Activated naive CD8-positive, alpha-beta T cell (primary cell): ENCODE results near the gene MID1.

ENCODE experiments used
- H3K27ac Mint-ChIP-seq: one replicate; pipeline ENCODE4 v1.8.0; 2021; ENCODE audit warnings: mixed read lengths
- H3K27me3 Mint-ChIP-seq: one replicate; pipeline ENCODE4 v1.8.0; 2021; ENCODE audit warnings: mixed read lengths
- H3K36me3 Mint-ChIP-seq: one replicate; pipeline ENCODE4 v1.8.0; 2021; ENCODE audit warnings: mixed read lengths
- H3K4me1 Mint-ChIP-seq: one replicate; pipeline ENCODE4 v1.8.0; 2021; ENCODE audit warnings: low read depth, mixed read lengths
- H3K4me3 Mint-ChIP-seq: one replicate; pipeline ENCODE4 v1.8.0; 2021; ENCODE audit warnings: mild to moderate bottlenecking, mixed read lengths
- H3K9me3 Mint-ChIP-seq: one replicate; pipeline ENCODE4 v1.8.0; 2021; ENCODE audit warnings: low read depth, mixed read lengths

Gene MID1

DNA sequence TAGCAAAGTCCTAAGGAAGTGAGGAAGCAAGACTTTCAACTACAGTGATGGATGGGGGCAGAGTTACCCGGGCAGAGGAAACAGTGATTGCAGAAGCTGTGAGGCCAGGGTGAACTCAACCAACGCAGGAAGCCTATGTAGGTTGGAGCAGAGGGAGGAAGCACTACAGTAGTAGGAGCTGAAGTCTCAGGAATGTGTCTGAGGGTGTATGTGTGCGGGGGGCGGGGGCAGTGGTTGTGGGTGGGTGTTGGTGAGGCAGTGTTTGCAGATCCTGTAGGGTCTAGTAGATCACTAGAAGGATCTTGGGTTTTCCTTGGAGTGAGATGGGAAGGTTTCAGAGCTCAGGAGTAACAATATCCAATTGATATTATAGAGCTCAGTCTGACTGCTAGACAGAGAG lies 9.9 kb upstream of the MID1 start:
- no peaks in the 10 kb centered on the region for H3K27me3 Mint-ChIP-seq

DNA sequence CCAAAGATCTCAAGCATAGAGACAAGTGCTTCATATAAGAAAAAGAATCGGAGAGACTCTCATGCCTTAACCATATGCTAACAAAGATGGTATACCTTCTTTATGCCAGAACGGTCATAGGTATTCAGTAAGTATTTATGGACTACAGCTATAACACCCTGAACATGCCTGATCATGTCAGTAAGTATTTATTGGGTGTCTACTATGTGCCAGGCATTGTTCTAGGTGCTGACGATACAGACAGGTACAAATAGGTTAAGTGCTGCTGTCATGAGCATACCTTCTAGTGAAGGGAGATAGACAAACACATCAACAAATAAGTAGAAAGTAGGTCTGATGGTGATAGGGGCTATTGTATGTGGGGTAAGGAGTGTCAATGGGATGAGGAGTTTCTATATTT lies 9.5 kb upstream of the MID1 start:
- Mint-ChIP-seq H3K27ac (no peak overlapping the region), H3K36me3 (no peaks in the 10 kb centered on the region), H3K4me3 (no peak overlapping the region), H3K27me3 (no peaks in the 10 kb centered on the region), H3K9me3 (no peaks in the 10 kb centered on the region), H3K4me1 (no peaks in the 10 kb centered on the region)

More for the DNA sequence above, 9.9 kb upstream of the MID1 start:
- Mint-ChIP-seq H3K9me3 (no peaks in the 10 kb centered on the region), H3K27ac (no peak overlapping the region), H3K36me3 (no peaks in the 10 kb centered on the region), H3K4me3 (no peak overlapping the region), H3K4me1 (no peaks in the 10 kb centered on the region)

DNA sequence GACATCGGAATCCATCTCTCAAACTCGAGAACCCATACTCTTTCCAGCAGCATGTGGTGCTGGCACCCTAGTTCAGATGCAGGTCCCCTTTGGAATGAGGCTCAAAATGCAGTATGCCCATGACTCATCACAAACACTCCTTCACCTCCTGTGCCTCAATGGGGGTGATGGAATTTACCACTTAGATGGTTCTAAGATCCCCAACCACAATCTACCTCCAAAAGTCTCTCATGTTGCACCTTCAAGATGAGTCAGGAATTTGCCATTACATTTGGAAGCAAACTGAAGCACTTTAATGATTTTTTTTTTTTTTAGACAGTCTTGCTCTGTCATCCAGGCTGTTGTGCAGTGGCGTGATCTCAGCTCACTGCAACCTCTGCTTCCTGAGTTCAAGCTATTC lies 8.5 kb upstream of the MID1 start:
- no peaks in the 10 kb centered on the region for H3K4me1 Mint-ChIP-seq
- H3K27ac Mint-ChIP-seq, result no peak overlapping the region
- H3K9me3 Mint-ChIP-seq, result no peaks in the 10 kb centered on the region
- no peak overlapping the region for H3K4me3 Mint-ChIP-seq
- no peaks in the 10 kb centered on the region for H3K36me3 Mint-ChIP-seq
- H3K27me3 Mint-ChIP-seq, result no peaks in the 10 kb centered on the region

DNA sequence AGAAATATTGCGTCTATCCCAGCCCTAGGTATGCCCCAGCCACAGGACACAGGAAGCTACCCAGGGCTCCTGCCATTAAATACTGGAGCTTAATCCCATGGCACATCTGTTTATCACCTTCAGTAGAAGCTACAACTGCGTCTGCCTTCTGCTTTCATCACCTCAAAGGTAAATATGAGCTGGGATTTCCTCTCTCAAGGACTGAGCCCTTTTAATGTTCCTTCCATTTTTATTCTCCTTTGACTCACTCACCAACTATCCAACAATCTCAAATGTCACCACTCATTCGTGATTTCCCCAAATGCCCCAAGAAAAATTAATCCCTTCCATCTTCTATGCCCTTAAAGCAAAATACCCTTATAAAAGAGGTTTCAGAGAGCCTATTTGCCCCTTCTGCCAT lies 1.8 kb upstream of the MID1 start:
- Mint-ChIP-seq H3K36me3 (no peaks in the 10 kb centered on the region), H3K27me3 (peaks cover 14% of the 10 kb centered on the region), H3K4me3 (no peak overlapping the region), H3K27ac (no peak overlapping the region), H3K9me3 (no peaks in the 10 kb centered on the region), H3K4me1 (peaks cover 17% of the 10 kb centered on the region)

DNA sequence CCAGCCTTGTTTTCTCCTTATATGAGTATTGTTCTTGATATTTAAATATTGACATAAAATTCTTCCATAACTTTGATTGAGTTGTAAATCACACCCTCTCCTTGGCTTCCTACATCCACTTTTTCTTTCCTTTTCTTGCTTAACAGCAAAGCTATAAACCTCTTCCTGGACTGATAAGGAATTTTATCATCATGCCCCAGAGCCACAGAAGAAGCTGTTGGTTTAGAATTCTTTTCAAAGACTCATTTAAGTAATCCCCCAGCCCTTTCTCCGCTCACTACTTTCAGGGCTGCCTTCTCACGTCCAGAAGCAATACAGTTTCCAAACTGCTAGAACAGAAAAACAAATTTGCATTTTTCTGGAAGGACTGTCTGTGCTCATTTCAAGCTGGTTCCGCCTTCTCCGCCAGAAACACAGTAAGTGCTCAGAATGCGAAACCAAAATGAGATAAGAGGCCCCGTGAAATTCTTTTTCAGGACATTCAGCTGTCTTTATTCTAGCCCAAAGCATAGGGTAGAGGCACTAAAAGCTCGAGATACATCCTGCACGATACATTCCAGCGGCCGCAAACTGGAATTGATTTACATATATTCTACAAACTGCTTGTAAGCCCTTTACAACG lies 849 bp downstream of the MID1 start:
- H3K36me3 Mint-ChIP-seq, result no peaks in the 10 kb centered on the region
- no peaks in the 10 kb centered on the region for H3K9me3 Mint-ChIP-seq
- H3K27ac Mint-ChIP-seq, result no peak overlapping the region
- H3K4me3 Mint-ChIP-seq, result peak overlapping the region; percentile 81
- H3K27me3 Mint-ChIP-seq, result peaks cover 23% of the 10 kb centered on the region
- peaks cover 17% of the 10 kb centered on the region for H3K4me1 Mint-ChIP-seq

DNA sequence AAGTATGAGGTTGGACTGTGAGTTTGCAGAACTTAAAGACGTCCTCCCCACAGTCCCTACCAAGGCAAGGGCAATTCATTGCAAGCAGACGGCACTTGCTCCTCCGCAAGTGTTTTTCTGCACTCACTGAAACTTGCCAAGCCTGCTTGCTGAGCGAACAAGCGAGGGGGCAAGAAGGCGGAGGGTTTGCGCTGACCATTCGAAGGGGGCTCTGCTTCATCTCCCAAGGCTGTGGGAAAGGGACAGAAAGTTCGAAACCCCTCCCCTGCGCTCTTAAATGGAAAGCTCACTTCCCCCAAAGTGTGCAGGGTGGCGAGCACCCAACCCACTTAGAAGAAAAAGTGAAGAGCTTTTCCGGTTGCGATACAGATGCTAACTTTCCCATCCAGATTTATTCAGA lies 1.4 kb downstream of the MID1 start:
- H3K27me3 Mint-ChIP-seq, result peaks cover 23% of the 10 kb centered on the region
- H3K4me1 Mint-ChIP-seq, result peaks cover 17% of the 10 kb centered on the region
- no peak overlapping the region for H3K27ac Mint-ChIP-seq
- no peaks in the 10 kb centered on the region for H3K9me3 Mint-ChIP-seq
- H3K4me3 Mint-ChIP-seq, result peak overlapping the region; percentile 81
- H3K36me3 Mint-ChIP-seq, result no peaks in the 10 kb centered on the region

DNA sequence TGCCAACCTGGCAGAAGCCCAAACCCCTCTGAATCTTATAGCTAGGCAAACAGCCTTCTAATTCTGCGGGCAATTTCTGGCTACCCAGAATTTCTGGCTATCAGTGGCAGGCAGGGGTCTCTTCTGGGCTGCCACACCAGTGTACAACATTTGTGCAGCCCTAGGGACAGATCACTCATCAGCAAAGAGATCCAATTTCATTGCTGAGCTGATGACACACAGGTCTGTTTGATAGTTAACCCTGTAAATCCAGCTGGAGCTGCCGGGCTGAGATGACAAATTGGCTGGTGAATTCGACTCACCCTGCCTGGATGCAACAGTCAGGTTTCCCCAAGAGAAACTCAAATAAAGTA lies 2.4 kb downstream of the MID1 start:
- peaks cover 17% of the 10 kb centered on the region for H3K4me1 Mint-ChIP-seq
- no peak overlapping the region for H3K27ac Mint-ChIP-seq
- peaks cover 23% of the 10 kb centered on the region for H3K27me3 Mint-ChIP-seq
- no peaks in the 10 kb centered on the region for H3K9me3 Mint-ChIP-seq
- H3K36me3 Mint-ChIP-seq, result no peaks in the 10 kb centered on the region
- H3K4me3 Mint-ChIP-seq, result no peak overlapping the region

DNA sequence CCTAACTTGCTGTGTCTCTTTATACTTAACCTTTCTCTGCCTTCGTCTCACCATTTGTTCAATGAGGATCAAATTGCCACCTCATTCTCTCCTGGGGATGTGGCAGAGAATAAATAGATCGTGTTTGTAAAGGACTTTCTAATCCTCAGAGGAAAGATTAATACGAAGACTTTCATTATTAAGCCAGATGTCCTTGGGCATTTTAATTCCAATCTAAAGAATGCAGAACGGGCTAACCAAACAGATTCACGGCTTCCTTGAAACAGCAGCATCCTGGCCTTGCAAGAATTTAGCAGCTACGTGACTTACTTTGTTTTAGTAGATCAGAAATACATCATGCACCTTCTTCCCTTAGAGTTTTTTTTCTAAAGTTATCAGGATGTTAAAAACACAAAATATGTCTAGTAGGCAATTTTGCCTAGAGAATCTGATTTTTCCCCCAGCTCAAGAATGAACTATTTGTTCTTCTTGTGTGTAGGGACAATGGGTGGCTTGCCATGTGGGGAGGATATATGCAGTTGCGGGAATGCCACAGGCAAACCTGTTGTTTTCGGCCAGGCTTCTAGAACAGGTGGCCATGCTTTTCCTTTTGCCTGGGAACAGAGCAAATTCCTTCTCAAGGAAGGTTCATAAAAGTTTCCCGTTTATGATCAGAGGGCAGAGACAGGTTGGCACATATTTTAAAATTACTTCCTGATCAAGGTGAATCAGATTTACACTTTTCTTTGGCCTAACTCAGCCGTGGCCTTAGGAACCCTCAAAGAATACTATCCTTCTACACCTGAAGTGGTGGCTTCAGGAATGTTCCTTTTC lies 3.0 kb downstream of the MID1 start:
- Mint-ChIP-seq H3K4me1 (peaks cover 17% of the 10 kb centered on the region), H3K27ac (no peak overlapping the region), H3K36me3 (no peaks in the 10 kb centered on the region), H3K9me3 (no peaks in the 10 kb centered on the region), H3K27me3 (peaks cover 22% of the 10 kb centered on the region), H3K4me3 (no peak overlapping the region)

DNA sequence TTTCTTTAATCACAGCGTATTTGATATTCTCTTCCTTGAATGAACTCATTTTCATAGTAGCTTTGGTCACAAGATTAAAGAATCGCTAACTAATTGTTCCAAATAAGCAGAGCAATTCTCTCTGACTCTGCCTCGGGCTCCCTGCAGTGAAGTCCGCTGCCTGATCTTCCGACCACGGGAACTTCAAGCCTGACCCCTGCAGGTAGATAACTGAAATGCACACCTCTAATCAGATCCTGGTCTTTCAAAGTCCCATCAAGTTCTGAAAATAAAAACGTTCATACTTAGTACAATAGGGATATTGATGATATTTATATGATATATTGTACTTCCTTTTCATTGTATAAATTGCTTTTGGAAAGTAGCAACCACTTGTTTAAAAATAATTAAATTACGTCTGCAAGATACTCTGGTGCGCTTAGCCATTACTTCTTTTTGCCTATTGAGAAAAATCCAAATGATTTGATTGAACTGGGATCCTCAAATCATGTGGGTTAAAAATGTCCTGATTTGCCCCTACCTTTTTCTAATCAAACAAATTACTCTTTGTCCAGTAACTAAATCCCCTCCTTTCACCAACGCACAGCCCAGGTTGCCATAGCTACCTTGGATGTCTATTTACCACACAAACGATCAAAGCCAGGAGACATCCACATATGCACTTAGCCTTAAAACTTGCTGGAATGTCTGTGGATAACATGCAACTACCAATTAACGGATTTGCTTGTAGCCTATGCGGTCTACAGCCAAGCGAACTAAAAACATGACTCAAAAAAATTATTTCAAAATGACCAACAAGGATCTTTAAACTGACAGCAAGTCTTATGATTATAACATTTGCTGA lies 4.2 kb downstream of the MID1 start:
- Mint-ChIP-seq H3K4me3 (no peak overlapping the region), H3K27ac (no peak overlapping the region), H3K4me1 (peaks cover 17% of the 10 kb centered on the region), H3K27me3 (peaks cover 20% of the 10 kb centered on the region), H3K36me3 (no peaks in the 10 kb centered on the region), H3K9me3 (no peaks in the 10 kb centered on the region)

DNA sequence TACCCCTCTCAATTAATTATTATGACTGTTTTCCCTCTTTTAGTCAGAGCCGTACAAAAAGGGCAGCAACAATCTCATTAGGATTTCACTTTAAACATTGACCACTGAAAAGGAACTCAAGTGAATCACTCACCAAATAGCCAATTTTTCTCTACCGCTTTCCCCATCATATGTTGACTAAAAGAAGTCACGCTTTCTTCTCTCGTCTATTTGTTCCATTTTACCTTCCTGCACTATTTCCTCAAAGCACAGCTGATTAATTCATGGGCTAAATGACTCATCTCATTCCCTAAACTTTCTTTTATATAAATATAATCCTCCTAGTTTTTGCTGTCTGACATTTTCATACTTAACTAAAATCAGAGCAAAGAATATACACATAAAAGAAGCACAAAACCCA lies 8.2 kb downstream of the MID1 start:
- Mint-ChIP-seq H3K36me3 (no peaks in the 10 kb centered on the region), H3K27ac (no peak overlapping the region), H3K27me3 (peaks cover 9% of the 10 kb centered on the region), H3K4me1 (no peaks in the 10 kb centered on the region), H3K9me3 (no peaks in the 10 kb centered on the region), H3K4me3 (no peak overlapping the region)

DNA sequence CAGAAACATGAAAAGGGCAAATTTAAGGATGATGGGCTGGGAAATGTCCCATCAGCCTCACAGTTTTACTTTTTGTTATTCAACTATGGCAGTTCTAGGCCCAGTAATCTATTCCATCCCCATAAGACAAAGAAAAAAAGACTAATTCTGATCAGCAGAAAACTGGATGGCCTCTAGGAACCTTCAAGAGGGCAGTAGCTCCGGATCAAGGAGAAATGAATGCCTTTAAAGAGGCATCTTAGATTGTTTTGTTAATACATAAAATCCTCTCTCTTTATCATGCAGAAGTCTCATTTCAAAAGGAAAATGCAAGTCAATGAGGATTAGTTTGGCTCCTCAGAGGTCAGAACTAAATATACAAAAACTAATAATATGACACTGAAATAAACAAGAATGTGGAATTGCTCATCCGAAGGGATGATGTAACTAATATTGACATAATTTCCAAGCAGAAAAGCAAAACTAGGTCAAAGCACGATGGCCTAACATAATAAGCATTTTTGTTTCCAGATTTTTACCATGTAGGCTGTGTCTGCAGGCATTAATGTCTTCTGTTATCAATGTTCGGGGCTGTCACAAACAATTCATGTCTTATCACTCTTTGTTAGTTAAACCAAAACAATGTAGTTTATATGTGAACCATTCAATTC lies 8.8 kb downstream of the MID1 start:
- H3K27me3 Mint-ChIP-seq, result peaks cover 6% of the 10 kb centered on the region
- no peaks in the 10 kb centered on the region for H3K9me3 Mint-ChIP-seq
- H3K27ac Mint-ChIP-seq, result no peak overlapping the region
- H3K4me3 Mint-ChIP-seq, result no peak overlapping the region
- H3K4me1 Mint-ChIP-seq, result no peaks in the 10 kb centered on the region
- H3K36me3 Mint-ChIP-seq, result no peaks in the 10 kb centered on the region

DNA sequence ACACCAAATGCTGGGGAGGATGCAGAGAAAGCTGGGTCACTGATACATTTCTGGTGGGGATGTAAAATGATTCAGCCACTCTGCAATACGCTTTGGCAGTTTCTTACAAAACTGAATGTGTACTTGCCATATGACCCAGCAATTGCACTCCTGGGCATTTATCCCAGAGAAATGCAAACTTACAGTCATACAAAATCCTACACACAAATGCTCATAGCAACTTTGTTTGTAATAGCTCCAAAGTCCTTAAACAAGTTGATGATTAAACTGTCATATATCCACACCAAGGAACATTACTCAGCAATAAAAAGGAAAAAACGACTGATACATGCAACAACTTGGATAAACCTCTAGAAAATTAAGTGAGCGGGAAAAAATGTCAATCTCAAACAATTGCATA lies 12.3 kb downstream of the MID1 start:
- Mint-ChIP-seq H3K4me3 (no peak overlapping the region), H3K9me3 (no peaks in the 10 kb centered on the region), H3K27ac (no peak overlapping the region), H3K36me3 (no peaks in the 10 kb centered on the region), H3K4me1 (no peaks in the 10 kb centered on the region), H3K27me3 (no peaks in the 10 kb centered on the region)

DNA sequence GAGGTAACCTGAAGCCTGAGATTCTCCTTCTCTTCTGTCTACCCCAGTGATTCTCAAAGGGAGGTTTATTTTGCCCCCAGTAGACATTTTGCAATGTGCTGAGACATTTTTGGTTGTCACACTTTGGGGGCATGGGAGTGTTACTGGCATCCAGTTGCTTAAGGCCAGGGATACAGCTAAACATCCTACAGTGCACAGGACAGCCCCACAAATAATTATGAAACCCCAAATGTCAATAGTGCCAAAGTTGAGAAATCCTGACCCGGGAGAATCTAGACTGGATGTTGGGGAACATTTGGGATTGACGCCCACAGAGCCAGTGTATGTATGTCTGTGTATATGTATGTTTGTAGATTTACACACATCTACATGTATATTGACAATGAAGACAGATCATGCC lies 13.2 kb downstream of the MID1 start:
- H3K27ac Mint-ChIP-seq, result no peak overlapping the region
- H3K9me3 Mint-ChIP-seq, result no peaks in the 10 kb centered on the region
- H3K36me3 Mint-ChIP-seq, result no peaks in the 10 kb centered on the region
- no peaks in the 10 kb centered on the region for H3K4me1 Mint-ChIP-seq
- no peaks in the 10 kb centered on the region for H3K27me3 Mint-ChIP-seq
- no peak overlapping the region for H3K4me3 Mint-ChIP-seq

DNA sequence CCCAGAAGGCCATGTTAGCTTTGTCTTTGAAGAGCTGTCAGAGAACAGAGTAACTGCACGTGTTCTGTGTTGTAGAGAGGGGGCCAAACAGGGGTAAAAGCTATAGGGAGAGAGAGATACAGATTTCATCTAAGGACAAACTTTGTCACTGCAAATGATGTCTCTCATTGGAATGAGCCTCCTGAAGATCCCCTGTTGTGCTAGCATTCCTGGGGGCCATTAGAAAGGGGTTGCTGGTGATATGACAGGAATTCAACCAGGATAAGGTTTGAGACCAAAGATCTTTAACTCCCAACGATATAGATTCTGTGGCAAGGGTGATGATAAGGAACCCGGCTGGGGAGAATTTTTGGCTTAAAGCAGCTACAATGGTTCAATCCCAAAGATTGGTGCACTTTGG lies 16.8 kb downstream of the MID1 start:
- H3K36me3 Mint-ChIP-seq, result no peaks in the 10 kb centered on the region
- no peak overlapping the region for H3K27ac Mint-ChIP-seq
- no peaks in the 10 kb centered on the region for H3K9me3 Mint-ChIP-seq
- no peaks in the 10 kb centered on the region for H3K27me3 Mint-ChIP-seq
- H3K4me1 Mint-ChIP-seq, result no peaks in the 10 kb centered on the region
- H3K4me3 Mint-ChIP-seq, result no peak overlapping the region

DNA sequence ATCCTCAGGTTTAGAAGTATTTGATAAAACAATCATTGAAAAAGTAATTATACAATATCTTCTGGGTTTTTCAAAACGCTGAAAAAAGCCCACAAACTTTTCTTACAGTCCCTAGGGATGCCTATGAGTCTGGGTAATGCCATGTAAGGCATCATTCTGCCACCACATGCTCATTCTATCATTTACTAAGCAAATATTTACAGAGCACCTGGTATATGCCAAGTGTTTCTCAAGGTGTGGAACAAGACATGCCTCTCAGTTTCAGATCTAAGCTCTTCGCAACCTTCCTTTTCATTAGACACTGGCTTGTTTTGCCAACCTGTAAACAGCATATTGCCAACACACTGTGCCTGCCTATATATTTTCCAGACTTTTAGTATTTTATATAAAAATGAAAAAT lies 17.7 kb downstream of the MID1 start:
- Mint-ChIP-seq H3K36me3 (no peaks in the 10 kb centered on the region), H3K27me3 (no peaks in the 10 kb centered on the region), H3K4me3 (no peak overlapping the region), H3K27ac (no peak overlapping the region), H3K4me1 (no peaks in the 10 kb centered on the region), H3K9me3 (no peaks in the 10 kb centered on the region)
